NCI-H2081 treated with DMSO at 0.1 percent for 48 hours (cell line): ENCODE measurements around the gene TBC1D22A.

Experiments used
- DNase-seq: peaks from one replicate; lab custom pipeline; 2025; lab: John Stamatoyannopoulos, UW

The TBC1D22A gene

DNA sequence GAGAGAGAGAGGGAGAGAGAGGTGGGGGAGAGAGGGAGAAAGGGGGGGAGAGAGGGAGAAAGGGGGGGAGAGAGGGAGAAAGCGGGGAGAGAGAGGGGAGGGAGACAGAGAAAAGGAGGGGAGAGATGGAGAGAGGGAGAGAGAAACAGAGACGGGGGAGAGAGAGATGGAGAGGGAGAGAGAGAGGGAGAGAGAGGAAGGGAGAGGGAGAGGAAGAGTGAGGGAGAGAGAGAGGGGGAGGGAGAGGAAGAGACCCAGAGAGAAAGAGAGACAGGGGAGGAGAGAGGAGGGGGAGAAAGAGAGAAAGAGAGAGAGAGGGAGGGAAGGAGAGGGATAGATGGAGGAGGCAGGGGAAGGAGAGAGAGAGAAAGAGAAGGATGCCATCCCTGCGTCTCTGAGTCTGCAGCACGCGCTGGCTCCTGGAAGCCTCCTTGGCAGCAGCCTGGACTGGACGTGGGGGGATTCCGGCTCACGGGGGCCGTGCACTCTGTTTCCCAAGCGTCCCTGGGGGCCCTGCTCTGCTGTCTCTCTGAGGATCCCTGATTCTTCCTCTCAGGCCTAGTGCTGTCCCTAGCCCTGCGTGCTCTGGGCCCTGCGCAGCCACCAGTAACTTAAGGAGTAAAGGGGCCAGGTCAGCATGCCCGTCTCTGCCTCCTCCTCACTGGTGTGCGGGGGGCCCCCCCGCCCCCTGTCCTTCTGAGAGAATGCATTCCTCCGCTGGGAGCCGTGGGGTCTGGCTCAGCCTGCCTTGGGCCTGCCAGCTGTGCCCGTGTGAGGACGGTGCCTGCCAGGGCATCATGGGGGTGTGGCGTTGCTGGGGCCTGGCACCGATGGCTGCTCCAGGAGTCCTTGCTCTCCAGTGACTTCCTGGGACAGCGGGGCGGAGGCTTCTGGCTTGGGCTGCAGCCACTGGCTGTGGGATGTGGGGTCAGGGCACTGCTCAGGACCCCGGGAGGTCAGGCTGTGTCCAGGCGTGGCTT lies 429.5 kb downstream of the TBC1D22A start:
- no peak for DNase-seq

DNA sequence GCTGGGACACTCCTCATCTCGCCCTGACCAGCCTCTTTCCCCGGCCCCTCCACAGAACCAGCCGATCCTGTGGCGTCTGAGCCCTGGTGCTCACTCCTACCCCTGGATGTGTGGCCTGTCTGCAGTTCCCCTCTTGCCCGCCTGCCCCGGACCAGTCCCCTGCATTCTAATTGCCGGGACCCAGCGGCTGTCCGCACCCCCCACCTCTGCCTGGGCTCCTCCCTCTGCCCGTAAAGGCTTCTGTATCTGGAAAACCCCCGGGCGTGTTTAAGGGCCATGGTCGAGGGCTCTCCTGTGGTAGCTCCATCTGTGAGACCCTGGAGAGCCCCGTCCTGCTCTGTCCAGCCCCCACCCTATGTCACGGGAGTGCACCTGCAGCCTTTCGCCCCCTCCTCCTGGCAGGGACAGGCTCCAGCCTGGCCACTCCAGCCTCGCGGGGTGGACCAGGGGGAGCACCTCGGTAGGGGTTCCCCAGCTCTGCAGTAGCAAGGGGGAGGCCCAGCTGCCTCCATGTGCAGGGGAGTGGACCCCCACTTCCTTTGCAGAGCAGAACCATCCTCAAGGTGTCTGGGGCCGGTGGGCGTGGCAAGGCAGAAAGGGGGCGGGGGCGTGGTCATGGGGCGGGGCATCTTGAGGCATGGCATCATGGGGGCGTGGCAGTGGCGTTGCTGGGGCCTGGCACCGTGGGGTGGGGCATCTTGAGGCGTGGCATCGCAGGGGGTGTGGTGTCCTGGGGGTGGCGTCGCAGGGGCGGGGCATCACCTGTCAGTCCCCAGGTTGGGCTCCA lies 430.4 kb downstream of the TBC1D22A start:
- no peak for DNase-seq

DNA sequence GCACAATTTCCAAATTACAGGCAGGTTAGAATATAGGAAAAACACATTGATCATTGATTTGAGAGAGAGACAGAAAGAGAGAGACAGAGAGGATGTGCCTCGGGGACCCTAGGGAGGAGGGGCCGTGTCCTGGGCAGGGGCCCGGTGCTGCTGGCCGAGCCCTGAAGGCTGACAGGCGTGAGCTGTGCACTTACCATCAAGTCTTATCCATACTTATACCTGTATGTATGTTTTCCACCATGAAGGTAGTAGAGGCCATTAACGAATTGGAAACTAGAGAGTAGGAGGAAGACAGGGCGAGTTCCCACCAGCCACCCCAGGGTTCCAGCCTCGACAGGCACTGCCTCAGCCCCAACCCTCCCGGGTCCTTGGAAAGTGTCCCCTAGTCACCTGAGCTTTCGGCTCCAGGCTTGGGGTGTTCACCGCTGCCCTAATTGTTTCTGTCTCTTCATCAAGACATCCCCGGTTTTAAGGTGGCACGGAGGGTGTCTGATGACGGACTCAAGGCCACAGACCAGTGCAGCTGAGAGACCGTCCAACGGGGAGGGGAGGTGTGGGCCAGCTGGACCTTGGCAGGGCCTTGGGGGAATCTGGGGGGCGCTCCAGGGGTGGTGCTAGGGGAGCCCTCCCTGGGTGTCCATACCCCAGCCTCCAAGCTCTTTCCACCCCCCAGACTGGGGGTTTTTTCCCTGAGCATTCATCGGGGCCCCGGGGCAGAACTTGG lies 431.3 kb downstream of the TBC1D22A start:
- DNase-seq: no peak

- no peak for DNase-seq
Measured at GRCh38 chr22:47194476-47195155, 432.2 kb downstream of the TBC1D22A start.

GRCh38 chr22:47195156-47195483 lies 432.7 kb downstream of the TBC1D22A start:
- no peak for DNase-seq

GRCh38 chr22:47195484-47196165 lies 433.2 kb downstream of the TBC1D22A start:
- no peak for DNase-seq

- no peak for DNase-seq
Measured at GRCh38 chr22:47196166-47196849, 433.9 kb downstream of the TBC1D22A start.

DNA sequence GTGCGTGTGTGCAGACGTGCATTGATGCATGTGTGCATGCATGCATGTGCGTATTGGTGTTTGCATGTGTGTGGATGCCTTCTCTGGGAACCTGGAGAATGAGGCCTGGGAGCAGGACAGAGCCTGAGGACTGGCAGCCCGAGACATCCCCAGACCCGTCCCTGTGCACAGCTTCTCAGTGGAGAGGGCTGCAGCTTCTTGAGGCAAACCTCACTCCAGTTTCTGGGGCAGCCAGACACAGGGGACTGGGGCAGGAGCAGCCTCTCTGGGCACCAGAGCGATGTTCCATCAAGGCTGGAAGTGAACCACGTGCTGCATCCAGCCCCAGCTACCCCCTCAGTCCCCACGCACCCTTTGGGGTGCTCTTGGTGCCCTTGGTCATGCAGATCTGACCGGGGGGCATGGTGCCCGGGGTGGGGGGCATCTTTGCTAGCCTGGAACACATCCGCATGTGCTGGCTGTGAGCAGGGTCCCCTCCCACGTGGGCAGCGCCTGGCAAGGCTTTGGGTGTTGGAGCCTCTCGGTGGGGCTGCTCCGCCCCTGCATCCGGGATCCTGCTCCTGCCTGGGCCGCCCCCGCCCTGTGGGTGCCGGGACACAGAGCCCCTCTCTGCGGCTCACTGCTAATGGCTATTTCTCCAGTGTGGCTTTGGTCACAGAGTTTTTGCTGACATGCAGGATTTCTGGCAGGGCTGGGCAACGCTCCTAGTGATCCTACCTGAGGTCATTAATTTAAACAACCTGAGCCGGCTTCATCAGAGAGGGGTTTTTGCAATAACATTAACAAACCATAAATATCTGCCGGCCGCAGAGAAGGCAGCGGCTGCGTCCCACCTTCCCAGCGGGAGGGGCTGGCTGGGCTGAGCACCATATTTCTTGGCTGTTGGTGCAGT lies 434.7 kb downstream of the TBC1D22A start:
- DNase-seq: no peak

- no peak for DNase-seq
Measured at GRCh38 chr22:47197773-47198500, 435.5 kb downstream of the TBC1D22A start.

DNA sequence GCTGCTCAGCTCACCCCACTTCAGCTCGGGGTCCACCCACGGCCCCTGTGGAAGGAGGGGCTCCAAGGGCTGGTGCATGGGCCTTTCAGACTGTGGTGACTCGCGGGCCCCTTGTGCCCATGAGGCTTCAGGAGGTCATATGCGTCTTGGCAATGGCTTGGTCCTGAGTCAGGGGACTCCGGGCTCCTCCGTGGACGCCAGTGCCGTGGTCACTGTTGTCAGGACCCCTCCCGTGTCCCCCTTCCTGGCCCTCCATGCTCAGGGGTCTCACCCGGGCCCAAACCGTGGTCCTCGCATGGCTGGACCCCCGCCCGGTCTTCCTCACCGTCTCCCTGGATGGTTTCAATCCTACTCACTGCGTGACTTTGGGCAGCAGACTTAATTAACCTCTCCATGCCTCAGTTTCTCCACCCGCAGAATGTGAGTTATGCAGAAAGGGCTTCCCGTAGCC lies 436.4 kb downstream of the TBC1D22A start:
- no peak for DNase-seq

DNA sequence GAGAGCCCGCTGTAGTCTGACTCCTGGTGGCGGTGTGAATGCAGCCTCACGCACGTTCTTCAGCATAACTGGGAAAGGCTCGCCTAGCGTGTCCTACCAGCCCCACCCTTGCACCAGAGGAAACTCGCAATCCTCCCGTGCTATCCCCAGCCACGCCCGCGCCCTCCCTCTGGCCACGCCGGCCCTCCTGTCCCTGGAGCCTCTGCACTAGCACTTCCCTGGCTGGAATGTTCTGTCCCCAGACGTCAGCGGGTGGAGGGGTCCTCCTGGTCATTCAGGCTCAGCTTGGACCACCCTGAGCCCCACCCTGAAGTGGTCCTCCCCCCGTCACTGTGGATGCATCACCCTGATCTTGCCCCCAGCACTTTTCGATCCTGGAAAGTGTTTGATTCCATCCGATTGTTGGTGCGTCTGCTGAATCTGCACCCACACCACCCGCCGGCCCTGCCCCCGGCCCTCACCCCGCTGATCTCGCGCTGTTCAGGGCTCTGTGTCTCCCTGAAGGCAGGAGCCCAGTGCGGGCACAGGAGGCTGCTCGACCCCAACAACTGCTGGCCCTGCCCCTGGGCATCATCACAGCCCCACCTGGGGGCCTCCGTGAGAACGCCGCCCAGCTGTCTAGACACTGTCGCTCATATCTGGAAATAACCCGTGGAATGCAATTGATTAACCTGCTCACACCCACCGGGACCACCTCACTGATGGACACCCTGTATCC lies 437.0 kb downstream of the TBC1D22A start:
- DNase-seq: no peak

DNA sequence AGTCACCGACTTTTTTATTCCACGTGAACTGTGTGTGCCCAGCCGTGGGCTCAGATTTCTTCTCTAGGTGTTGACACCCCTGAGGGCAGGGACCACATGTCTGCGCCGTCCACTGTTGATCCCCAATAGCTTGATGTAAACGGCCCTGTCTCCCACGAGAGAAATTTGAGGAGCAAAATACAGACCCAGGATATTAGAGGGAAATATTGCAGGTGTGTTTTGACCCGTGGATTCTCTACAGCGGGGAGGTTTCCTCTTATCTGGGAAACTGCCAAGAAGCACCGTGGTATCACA lies 437.5 kb downstream of the TBC1D22A start:
- DNase-seq: no peak

GRCh38 chr22:47200273-47201051 lies 438.0 kb downstream of the TBC1D22A start:
- no peak for DNase-seq

GRCh38 chr22:47201186-47201995 lies 438.9 kb downstream of the TBC1D22A start:
- DNase-seq: no peak

DNA sequence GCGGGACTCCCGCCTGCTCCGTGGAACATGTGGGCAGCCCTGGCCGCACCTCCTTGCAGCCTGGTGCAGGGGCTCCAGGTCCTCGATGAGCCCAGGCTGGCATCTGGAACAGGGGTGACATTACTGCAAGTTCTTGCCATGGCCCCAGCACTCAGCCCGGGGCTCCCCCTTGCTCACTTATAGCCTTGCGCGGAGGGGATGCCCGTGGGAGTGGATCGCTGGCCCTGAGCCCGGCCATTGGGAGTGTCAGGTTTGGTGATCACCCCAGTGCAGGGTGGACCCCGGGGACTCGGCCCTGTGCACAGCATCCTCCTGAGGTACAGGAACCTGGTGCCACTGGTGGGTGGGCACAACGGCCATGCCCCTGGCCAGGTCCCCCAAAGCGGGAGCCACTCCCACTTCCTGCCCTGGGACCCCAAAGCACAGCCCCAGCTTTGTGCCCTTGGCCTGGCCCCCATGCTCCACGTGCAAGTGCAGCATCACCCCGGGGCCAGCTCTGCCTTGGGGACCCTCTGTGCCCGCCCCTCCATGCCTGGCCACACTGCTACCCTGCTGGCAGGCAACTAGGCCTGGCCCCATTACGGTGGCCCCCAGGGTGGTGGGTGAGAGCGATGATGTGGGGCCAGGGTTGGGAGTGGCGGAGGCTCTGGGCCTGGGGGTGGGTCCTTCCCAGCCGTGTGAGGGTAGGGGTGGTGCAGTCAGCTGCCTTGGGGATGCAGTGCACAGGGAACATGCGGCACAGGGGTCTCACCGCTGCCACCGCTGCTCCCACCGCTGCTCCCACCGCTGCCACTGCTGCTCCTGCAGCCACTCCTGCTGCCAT lies 439.8 kb downstream of the TBC1D22A start:
- no peak for DNase-seq
